Measurements from ENCODE around the gene PGLYRP1. TPM values are rescaled to one million over a fixed set of nuclear protein-coding genes. Genes with fewer than 3 reads are reported as not detected.
A peak's percentile ranks its signal among the peaks of the same experiment; 100 is the strongest.

Gene PGLYRP1
- polyA plus RNA-seq, 1 experiment, result not detected

DNA sequence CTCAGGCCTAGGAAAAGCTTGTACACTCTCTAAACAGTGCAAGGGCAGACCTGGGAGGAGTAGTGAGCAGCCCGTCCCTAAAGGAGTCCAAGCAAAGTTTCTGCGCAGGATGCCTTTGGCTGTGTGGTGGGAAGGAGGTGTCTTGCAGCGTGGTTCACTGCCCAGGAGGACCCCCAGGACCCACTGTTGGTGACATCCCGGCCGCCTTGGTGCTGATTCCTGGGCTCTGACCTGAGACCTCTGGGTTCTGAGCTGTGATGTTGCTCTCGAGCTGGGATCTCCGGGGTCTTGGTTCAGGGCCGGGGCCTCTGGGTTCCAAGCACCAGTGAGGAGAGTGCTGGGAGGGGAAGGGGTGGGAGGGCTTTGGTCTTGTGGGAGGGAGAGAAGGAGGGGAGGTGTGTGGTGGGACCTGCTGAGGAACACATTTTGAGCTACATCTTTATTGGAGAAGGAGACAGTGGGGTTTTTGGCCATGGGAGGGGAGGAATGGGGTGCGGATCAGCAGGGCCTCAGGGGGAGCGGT, 4.1 kb downstream of the PGLYRP1 start:
- TF ChIP-seq, protein P1, sequence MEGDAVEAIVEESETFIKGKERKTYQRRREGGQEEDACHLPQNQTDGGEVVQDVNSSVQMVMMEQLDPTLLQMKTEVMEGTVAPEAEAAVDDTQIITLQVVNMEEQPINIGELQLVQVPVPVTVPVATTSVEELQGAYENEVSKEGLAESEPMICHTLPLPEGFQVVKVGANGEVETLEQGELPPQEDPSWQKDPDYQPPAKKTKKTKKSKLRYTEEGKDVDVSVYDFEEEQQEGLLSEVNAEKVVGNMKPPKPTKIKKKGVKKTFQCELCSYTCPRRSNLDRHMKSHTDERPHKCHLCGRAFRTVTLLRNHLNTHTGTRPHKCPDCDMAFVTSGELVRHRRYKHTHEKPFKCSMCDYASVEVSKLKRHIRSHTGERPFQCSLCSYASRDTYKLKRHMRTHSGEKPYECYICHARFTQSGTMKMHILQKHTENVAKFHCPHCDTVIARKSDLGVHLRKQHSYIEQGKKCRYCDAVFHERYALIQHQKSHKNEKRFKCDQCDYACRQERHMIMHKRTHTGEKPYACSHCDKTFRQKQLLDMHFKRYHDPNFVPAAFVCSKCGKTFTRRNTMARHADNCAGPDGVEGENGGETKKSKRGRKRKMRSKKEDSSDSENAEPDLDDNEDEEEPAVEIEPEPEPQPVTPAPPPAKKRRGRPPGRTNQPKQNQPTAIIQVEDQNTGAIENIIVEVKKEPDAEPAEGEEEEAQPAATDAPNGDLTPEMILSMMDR (IDR thresholded peaks at IDR 0.05; ENCODE audit: insufficient read depth, low read depth, low read length), result no peak
- ChIA-PET POLR2A (no interaction called here), CTCF (interaction anchor here (0.7 to 4.8 kb wide), 5 partner anchors 9 to 241 kb away, joined by 3 to 38 read pairs (median 5); no protein-coding TSS in a partner anchor)
- DNase-seq (ENCODE audit: low read depth), result no peak
- Histone ChIP-seq H3K36me3 (ENCODE audit: control insufficient read depth, insufficient read depth, low read length) (peaks cover 1% of the 10 kb centered on the region), H3K4me3 (ENCODE audit: low read depth, low read length) (no peak overlapping the region), H3K27me3 (ENCODE audit: control insufficient read depth, insufficient read depth, low read length) (peaks cover 9% of the 10 kb centered on the region)

DNA sequence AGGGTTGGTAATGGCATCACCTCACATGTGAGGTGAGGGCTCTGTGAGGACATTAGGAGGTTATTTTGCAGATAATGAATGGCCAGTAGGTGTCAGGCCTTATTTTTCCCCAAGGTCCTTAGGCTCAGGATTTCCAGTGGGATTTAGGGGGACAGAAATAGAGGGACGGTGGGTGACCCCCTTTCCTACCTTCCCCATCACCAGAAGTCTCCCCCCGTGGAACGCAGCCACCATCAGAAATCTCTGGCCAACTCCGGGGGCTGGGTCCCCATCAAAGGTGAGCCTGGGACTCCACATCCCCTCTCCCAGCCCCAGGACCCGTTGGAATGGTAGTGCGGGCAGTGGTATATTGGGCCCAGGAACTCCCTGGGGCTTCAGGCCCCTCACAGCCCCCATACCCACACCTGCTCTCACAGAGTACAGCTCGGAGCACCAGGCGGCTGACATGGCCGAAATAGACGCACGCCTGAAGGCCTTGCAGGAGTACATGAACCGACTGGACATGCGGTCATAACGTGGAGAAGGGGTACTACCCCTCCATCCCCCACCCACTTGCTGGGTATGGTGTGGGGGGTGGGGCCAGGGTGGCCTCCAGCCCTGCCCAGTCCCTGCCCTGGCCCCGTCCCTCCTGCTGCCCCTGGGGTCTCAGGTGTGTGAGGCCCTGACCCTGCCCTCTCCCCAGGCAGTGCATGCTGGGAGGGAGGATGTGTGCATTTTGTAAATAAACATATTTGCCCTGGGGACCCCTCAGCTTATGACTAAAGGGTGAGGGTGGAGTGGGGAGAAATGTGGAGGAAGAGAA, 4.8 kb downstream of the PGLYRP1 start:
- no peak overlapping the region for H3K4me3 ChIP-seq (ENCODE audit: low read depth, low read length)
- TF ChIP-seq, protein P1 (IDR thresholded peaks at IDR 0.05; ENCODE audit: insufficient read depth, low read depth, low read length), result no peak
- H3K27me3 ChIP-seq (ENCODE audit: control insufficient read depth, insufficient read depth, low read length), result peaks cover 9% of the 10 kb centered on the region
- POLR2A ChIA-PET, result no interaction called here
- DNase-seq (ENCODE audit: low read depth), result no peak
- CTCF ChIA-PET, result interaction anchor here (0.7 to 4.8 kb wide), 7 partner anchors 7 to 250 kb away, joined by 3 to 38 read pairs (median 5); no protein-coding TSS in a partner anchor
- peaks cover 1% of the 10 kb centered on the region for H3K36me3 ChIP-seq (ENCODE audit: control insufficient read depth, insufficient read depth, low read length)

DNA sequence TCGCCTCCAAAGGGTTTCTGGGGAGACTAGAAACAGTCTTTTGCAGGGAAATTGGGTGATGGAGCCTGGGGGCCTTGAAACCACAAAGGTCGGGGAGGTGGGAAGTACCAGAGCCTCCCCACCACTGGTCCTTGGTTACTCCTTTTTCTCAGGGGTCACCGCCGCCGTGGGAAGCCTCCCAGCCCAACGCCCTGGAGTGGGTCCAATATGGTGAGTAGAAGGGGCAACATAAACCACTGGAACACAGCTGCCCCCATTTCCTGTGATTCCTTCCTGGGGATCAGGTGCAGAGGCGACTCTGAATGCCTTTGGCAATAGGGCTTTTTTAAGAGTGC, 5.8 kb downstream of the PGLYRP1 start:
- no peak for DNase-seq (ENCODE audit: low read depth)
- ChIA-PET POLR2A (no interaction called here), CTCF (interaction anchor here (0.5 to 4.8 kb wide), 17 partner anchors 8 to 341 kb away, joined by 3 to 38 read pairs (median 3); partner anchors contain the start of genes FOXA3 and SYMPK)
- H3K4me3 ChIP-seq (ENCODE audit: low read depth, low read length), result no peak overlapping the region
- TF ChIP-seq, protein P1 (IDR thresholded peaks at IDR 0.05; ENCODE audit: insufficient read depth, low read depth, low read length), result no peak
- H3K36me3 ChIP-seq (ENCODE audit: control insufficient read depth, insufficient read depth, low read length), result peaks cover 1% of the 10 kb centered on the region
- peaks cover 5% of the 10 kb centered on the region for H3K27me3 ChIP-seq (ENCODE audit: control insufficient read depth, insufficient read depth, low read length)

DNA sequence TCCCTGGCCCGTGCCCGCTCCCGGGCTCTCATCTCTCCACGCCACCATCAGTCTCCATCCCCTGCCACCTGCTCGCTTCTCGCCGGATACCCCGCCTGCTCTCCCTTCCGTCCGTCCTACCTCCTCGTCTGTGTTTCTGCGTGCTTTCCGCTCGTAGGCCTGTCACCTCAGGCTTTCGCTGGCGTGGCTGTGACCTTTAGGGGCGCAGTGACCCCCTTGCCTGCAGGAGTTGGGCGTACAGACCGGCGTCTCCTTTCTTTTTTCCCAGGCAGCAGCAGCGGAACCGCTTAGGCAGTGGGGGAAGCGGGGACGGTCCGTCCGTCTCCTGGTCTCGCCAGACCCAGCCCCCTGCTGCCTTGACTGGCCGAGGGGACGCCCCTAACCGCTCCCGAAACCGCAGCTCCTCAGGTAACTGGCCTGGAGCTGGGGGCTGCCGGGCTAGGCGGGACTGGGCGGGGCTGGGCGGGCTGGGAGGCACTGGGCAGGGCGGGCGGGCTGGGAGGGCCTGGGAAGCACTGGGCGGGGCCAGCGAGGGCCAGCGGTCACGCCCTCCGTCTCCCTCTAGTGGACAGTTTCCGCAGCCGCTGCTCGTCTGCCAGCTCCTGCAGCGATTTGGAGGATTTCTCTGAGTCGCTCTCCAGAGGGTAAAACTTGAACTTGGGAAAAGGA, 6.3 kb downstream of the PGLYRP1 start:
- Histone ChIP-seq H3K27me3 (ENCODE audit: control insufficient read depth, insufficient read depth, low read length) (peaks cover 5% of the 10 kb centered on the region), H3K4me3 (ENCODE audit: low read depth, low read length) (peak overlapping the region; percentile 40), H3K36me3 (ENCODE audit: control insufficient read depth, insufficient read depth, low read length) (peaks cover 1% of the 10 kb centered on the region)
- CTCF ChIA-PET, result interaction anchor here (0.5 to 4.8 kb wide), 16 partner anchors 8 to 341 kb away, joined by 3 to 38 read pairs (median 4); partner anchors contain the start of genes FOXA3 and SYMPK
- TF ChIP-seq, protein P1 (IDR thresholded peaks at IDR 0.05; ENCODE audit: insufficient read depth, low read depth, low read length), result peak; percentile 91
- POLR2A ChIA-PET, result no interaction called here
- no peak for DNase-seq (ENCODE audit: low read depth)
